Endothelial cell of umbilical vein (primary cell): ENCODE results near the gene C1QBP. TPM values are rescaled to one million over a fixed set of nuclear protein-coding genes. Genes with fewer than 3 reads are reported as not detected.
A peak's percentile ranks its signal among the peaks of the same experiment; 100 is the strongest.

Source experiments
- BruUV-seq: library from RNA; stranded (reverse); fragments of 400-500 nt; replicated peaks from 2 replicates; lab custom pipeline; 2021; lab: Mats Ljungman, UMichigan
- CTCF ChIA-PET: fragments of 300-600, 350-600 bp; sonication (Branson Sonifier 250); formaldehyde crosslinking; loops from one replicate; lab custom pipeline; 2021; ENCODE audit warnings: antibody characterized with exemption, inconsistent platforms; lab: Charles Lee
- POLR2A ChIA-PET: fragments of 300-600, 350-600 bp; sonication (Branson Sonifier 250); formaldehyde crosslinking; loops from one replicate; lab custom pipeline; 2021; ENCODE audit warnings: antibody characterized with exemption, inconsistent platforms; lab: Charles Lee
- DNase-seq: peaks from one replicate; pipeline ENCODE4 v3.0.0-alpha.2; 2011; ENCODE audit warnings: low read depth, low spot score
- FAIRE-seq: peaks from 2 replicates; lab custom pipeline; 2011; peaks lifted over from hg19 to GRCh38; lab: Jason Lieb, UNC
- H2AFZ ChIP-seq: 2 replicates; pipeline ENCODE4 v1.6.0; 2012; ENCODE audit warnings: low read depth, low read length, control low read depth, inconsistent platforms
- H3K27ac ChIP-seq: 2 replicates; pipeline ENCODE4 v1.5.1; 2011; ENCODE audit warnings: low read depth, mild to moderate bottlenecking, control low read depth, low read length, moderate library complexity; ENCODE audit not compliant: insufficient read depth
- H3K27me3 ChIP-seq, 2 experiments: 2 replicates each; pipeline versions ENCODE4 v1.6.0 to v1.6.1; 2011; ENCODE audit warnings: low read length in 2 of 2, mixed read lengths in 1 of 2; ENCODE audit not compliant: control insufficient read depth in 2 of 2, insufficient read depth in 2 of 2
- H3K36me3 ChIP-seq, 2 experiments: 2 replicates in 1 of 2; 3 replicates in 1 of 2; pipeline ENCODE4 v1.5.1; 2011; ENCODE audit warnings: low read length in 2 of 2, mild to moderate bottlenecking in 1 of 2, moderate library complexity in 1 of 2; ENCODE audit not compliant: control insufficient read depth in 2 of 2, insufficient read depth in 2 of 2; ENCODE audit errors: extremely low read depth in 1 of 2
- H3K4me1 ChIP-seq: 3 replicates; pipeline ENCODE4 v1.5.1; 2011; ENCODE audit warnings: mild to moderate bottlenecking, low read length; ENCODE audit not compliant: control insufficient read depth, insufficient read depth; ENCODE audit errors: extremely low read depth
- H3K4me2 ChIP-seq: 2 replicates; pipeline ENCODE4 v1.6.1; 2011; ENCODE audit warnings: low read length, control low read depth, mixed read lengths; ENCODE audit not compliant: insufficient read depth
- H3K4me3 ChIP-seq, 3 experiments: fragments of 200-600 bp in 1 of 3; sonication (generic), shearing (Covaris generic) in 1 of 3; replicated peaks in 1 of 3; 2 replicates each; pipeline ENCODE4 v1.5.1; 2011 to 2016; ENCODE audit warnings: control low read depth in 3 of 3, low read length in 3 of 3, mild to moderate bottlenecking in 2 of 3, inconsistent platforms in 1 of 3, low read depth in 1 of 3, moderate library complexity in 1 of 3; ENCODE audit not compliant: insufficient read depth in 1 of 3
- H3K79me2 ChIP-seq: 2 replicates; pipeline ENCODE4 v1.6.0; 2012; ENCODE audit warnings: low read length, inconsistent platforms; ENCODE audit not compliant: control insufficient read depth, insufficient read depth
- H3K9ac ChIP-seq: replicated peaks from 2 replicates; pipeline ENCODE3; 2011; ENCODE audit warnings: low read length, control low read depth; ENCODE audit not compliant: insufficient read depth; ENCODE audit errors: extremely low read depth
- H3K9me1 ChIP-seq: replicated peaks from 3 replicates; pipeline ENCODE4 v1.6.0; 2011; ENCODE audit warnings: mild to moderate bottlenecking, low read length; ENCODE audit not compliant: control insufficient read depth, insufficient read depth; ENCODE audit errors: extremely low read depth
- H3K9me3 ChIP-seq: replicated peaks from 2 replicates; pipeline ENCODE4 v1.5.1; 2012; ENCODE audit warnings: low read length, inconsistent platforms; ENCODE audit not compliant: control insufficient read depth, insufficient read depth
- H4K20me1 ChIP-seq: replicated peaks from 2 replicates; pipeline ENCODE3; 2011; ENCODE audit warnings: mild to moderate bottlenecking, low read length; ENCODE audit not compliant: control insufficient read depth, insufficient read depth; ENCODE audit errors: extremely low read depth
- EZH2 ChIP-seq: IDR thresholded peaks from 2 replicates; pipeline ENCODE4 v1.6.1; 2012; ENCODE audit warnings: borderline replicate concordance, low read depth, mild to moderate bottlenecking, moderate library complexity, low read length, inconsistent platforms; ENCODE audit not compliant: severe bottlenecking
- GATA2 ChIP-seq: IDR thresholded peaks from 2 replicates; pipeline ENCODE4 v1.7.0; 2011; ENCODE audit warnings: low read depth, mild to moderate bottlenecking, moderate library complexity, mixed read lengths, low read length; ENCODE audit not compliant: insufficient read length, insufficient read depth
- JUN ChIP-seq: IDR thresholded peaks from 2 replicates; pipeline ENCODE4 v1.6.1; 2011; ENCODE audit warnings: borderline replicate concordance, low read depth; ENCODE audit not compliant: insufficient read length, insufficient read depth
- MYC ChIP-seq: IDR thresholded peaks from one replicate; pipeline ENCODE4 v1.6.1; 2011; ENCODE audit warnings: mild to moderate bottlenecking, low read depth, low read length
- POLR2A ChIP-seq: IDR thresholded peaks from 2 replicates; pipeline ENCODE4 v1.6.1; 2012; ENCODE audit warnings: low read depth, mild to moderate bottlenecking, control low read depth, low read length
- POLR2AphosphoS5 ChIP-seq: IDR thresholded peaks from 2 replicates; pipeline ENCODE4 v1.6.1; 2012; ENCODE audit warnings: low read depth, mild to moderate bottlenecking, control low read depth, low read length, moderate library complexity; ENCODE audit not compliant: insufficient read depth
- dilution Hi-C: fragments of 300-500 bp; cut with MboI; formaldehyde crosslinking; loops from one replicate; pipeline ENCODE4 v1.15.0; 2019; ENCODE audit warnings: low sequenced_read_pairs; ENCODE audit not compliant: extremely low pct_ligation_motif_present
- intact Hi-C: fragments of 100-400 bp; cut with micrococcal nuclease; formaldehyde crosslinking; loops from one replicate; pipeline ENCODE4 v1.10.0; 2022
- polyA plus RNA-seq, 4 experiments: library from polyadenylated mRNA; depleted of rRNA in 3 of 4; stranded (reverse) in 3 of 4; unstranded in 1 of 4; fragments of >200 nt; gene quantifications; 2 replicates each; pipeline versions ENCODE4 v1.2.1 to v1.2.3, GENCODE V29; 2011 to 2012; ENCODE audit warnings: missing spikeins in 1 of 4
- total RNA-seq: library from RNA; stranded (reverse); gene quantifications from 2 replicates; pipeline ENCODE4 v1.2.3, GENCODE V29; 2021
- TF ChIP-seq, protein P1 (sequence below): IDR thresholded peaks from 2 replicates; pipeline ENCODE4 v1.6.1; 2011; ENCODE audit not compliant: insufficient read depth, insufficient read length
- TF ChIP-seq, protein P2 (sequence below), 2 donors: IDR thresholded peaks; 1 replicate in 1 of 2; 2 replicates in 1 of 2; pipeline ENCODE4 v1.5.1; 2011; ENCODE audit warnings: low read length in 2 of 2, mild to moderate bottlenecking in 2 of 2, moderate library complexity in 2 of 2, control low read depth in 1 of 2, inconsistent platforms in 1 of 2, low read depth in 1 of 2; ENCODE audit not compliant: insufficient read depth in 1 of 2; ENCODE audit errors: extremely low read depth in 1 of 2

C1QBP gene
- total and polyA plus RNA-seq, 2 donors (not counting 3 experiments of a cell fraction or from before 2014, with no cell fraction given) = 144 to 218 TPM

DNA sequence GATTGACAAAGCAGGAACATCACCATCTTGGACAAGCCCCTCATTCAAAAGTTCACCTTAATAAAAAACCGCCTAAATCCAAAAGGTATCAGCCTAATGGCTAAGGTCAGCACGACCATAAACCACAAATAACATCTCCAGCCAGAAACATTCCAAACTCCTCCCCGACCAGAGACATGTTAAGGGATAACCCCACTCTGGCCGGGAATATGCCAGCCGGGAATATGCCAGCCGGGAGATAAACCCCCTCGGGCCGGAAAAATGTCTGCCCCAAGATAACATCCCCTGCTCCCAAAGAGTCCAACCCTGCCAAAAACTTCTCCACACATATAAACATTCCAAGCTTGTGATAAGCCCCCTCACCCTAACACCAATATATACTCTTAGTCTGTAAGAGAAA is 28.5 kb upstream of the C1QBP start:
- no peak overlapping the region for H3K27ac ChIP-seq
- H2AFZ ChIP-seq = peak overlapping the region; percentile 24
- no TSS peak for BruUV-seq
- ChIA-PET CTCF (interaction anchor here (1.2 to 2.2 kb wide), 2 partner anchors 8 to 28 kb away, joined by 3 to 10 read pairs; partner anchors contain the start of gene C1QBP), POLR2A (interaction anchor here (2.2 kb wide), 1 partner anchor 18 kb away, joined by 13 read pairs; the partner anchor contains the start of genes DERL2 and MIS12)
- H3K27me3 ChIP-seq = no peaks in the 10 kb centered on the region
- no peaks in the 10 kb centered on the region for H3K9me1 ChIP-seq
- peaks cover under 1 to 4% of the 10 kb centered on the region in 2 experiments for H3K36me3 ChIP-seq
- FAIRE-seq = no peak
- peak; percentile 8 for DNase-seq
- no peak for TF ChIP-seq EZH2
- no peak for TF ChIP-seq POLR2AphosphoS5
- no peak for TF ChIP-seq POLR2A
- TF ChIP-seq MYC = no peak
- TF ChIP-seq, protein P1, sequence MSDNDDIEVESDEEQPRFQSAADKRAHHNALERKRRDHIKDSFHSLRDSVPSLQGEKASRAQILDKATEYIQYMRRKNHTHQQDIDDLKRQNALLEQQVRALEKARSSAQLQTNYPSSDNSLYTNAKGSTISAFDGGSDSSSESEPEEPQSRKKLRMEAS = no peak
- TF ChIP-seq JUN = no peak
- peak overlapping the region; percentile 55 for H3K9ac ChIP-seq
- intact Hi-C loops = no loop called here
- H3K4me3 ChIP-seq = peak overlapping the region; percentile 77 to 92 (median 87)
- no peaks in the 10 kb centered on the region for H3K9me3 ChIP-seq
- no peaks in the 10 kb centered on the region for H4K20me1 ChIP-seq
- peak overlapping the region; percentile 83 for H3K4me2 ChIP-seq
- peaks cover 63% of the 10 kb centered on the region for H3K79me2 ChIP-seq
- H3K4me1 ChIP-seq = peaks cover 7% of the 10 kb centered on the region
- dilution Hi-C loops = no loop called here

DNA sequence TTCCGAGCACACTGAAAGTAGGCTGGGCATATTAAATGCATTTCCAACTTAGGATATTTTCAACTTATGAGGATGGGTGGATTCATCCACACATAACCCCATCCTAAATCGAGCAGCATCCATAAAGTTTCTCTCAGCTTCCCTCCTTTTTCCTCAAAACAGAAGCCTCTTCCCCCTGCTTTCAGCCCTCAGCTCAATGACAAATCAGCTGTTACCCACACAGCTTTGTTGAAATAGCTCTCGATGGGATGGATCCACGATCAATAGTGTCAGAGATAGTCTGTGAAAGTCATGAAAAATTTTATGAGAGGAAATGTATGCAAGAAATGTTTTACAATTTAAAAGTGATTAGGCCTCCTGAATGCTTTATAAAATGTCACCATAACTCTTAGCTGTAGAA is 27.3 kb upstream of the C1QBP start:
- ChIA-PET CTCF (interaction anchor here (0.9 kb wide), 1 partner anchor 27 kb away, joined by 3 read pairs; the partner anchor contains the start of gene C1QBP), POLR2A (no interaction called here)
- Histone ChIP-seq H4K20me1 (no peaks in the 10 kb centered on the region), H3K4me1 (peaks cover 7% of the 10 kb centered on the region), H3K9me3 (no peaks in the 10 kb centered on the region), H2AFZ (no peak overlapping the region), H3K27ac (no peak overlapping the region), H3K4me3 (no peak overlapping the region), H3K27me3 (no peaks in the 10 kb centered on the region), H3K4me2 (peak overlapping the region; percentile 83), H3K9me1 (no peaks in the 10 kb centered on the region), H3K79me2 (peaks cover 66% of the 10 kb centered on the region), H3K9ac (no peak overlapping the region), H3K36me3 (peaks cover 5% of the 10 kb centered on the region in 2 experiments)
- intact Hi-C loops = no loop called here
- dilution Hi-C loops = no loop called here
- FAIRE-seq (no peak), DNase-seq (no peak)
- no peak for TF ChIP-seq GATA2
- TF ChIP-seq, protein P2, sequence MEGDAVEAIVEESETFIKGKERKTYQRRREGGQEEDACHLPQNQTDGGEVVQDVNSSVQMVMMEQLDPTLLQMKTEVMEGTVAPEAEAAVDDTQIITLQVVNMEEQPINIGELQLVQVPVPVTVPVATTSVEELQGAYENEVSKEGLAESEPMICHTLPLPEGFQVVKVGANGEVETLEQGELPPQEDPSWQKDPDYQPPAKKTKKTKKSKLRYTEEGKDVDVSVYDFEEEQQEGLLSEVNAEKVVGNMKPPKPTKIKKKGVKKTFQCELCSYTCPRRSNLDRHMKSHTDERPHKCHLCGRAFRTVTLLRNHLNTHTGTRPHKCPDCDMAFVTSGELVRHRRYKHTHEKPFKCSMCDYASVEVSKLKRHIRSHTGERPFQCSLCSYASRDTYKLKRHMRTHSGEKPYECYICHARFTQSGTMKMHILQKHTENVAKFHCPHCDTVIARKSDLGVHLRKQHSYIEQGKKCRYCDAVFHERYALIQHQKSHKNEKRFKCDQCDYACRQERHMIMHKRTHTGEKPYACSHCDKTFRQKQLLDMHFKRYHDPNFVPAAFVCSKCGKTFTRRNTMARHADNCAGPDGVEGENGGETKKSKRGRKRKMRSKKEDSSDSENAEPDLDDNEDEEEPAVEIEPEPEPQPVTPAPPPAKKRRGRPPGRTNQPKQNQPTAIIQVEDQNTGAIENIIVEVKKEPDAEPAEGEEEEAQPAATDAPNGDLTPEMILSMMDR (IDR thresholded peaks at IDR 0.05; ENCODE audit: extremely low read depth in 1 of 2, insufficient read depth in 1 of 2, low read depth in 1 of 2, low read length in 2 of 2) = no peak
- TF ChIP-seq, protein P1 = no peak
- no TSS peak for BruUV-seq
